Upper lobe of left lung (tissue), 6 donors: ENCODE results near the gene INPP5K. TPM values are rescaled to one million over a fixed set of nuclear protein-coding genes. Genes with fewer than 3 reads are reported as not detected.
A peak's percentile ranks its signal among the peaks of the same experiment; 100 is the strongest.

ENCODE experiments used
- ATAC-seq, 2 donors: fragments of 200-7000 bp; cut with Tn5 transposase; one replicate each; pipeline ENCODE4 v1.9.1; 2022; ENCODE audit warnings: mild to moderate bottlenecking in 2 of 2, moderate library complexity in 2 of 2; ENCODE audit not compliant: low FRiP score in 2 of 2
- DNase-seq, 2 donors: peaks; one replicate each; pipeline ENCODE4 v3.0.0-alpha.2; 2019 to 2020
- H3K27ac ChIP-seq, 4 donors: fragments of 200-600 bp; sonication (generic); one replicate each; pipeline ENCODE4 v1.5.1; 2016 to 2019
- H3K27me3 ChIP-seq, 4 donors: fragments of 200-600 bp; sonication (generic); one replicate each; pipeline ENCODE4 v1.5.1; 2017 to 2019
- H3K36me3 ChIP-seq, 4 donors: fragments of 200-600 bp; sonication (generic); one replicate each; pipeline ENCODE4 v1.5.1; 2016 to 2019
- H3K4me1 ChIP-seq, 4 donors: fragments of 200-600 bp; sonication (generic); one replicate each; pipeline ENCODE4 v1.5.1; 2018 to 2019
- H3K4me3 ChIP-seq, 4 donors: fragments of 200-600 bp; sonication (generic); one replicate each; pipeline ENCODE4 v1.5.1; 2017 to 2019; ENCODE audit warnings: mild to moderate bottlenecking in 2 of 4, moderate library complexity in 1 of 4
- H3K9me3 ChIP-seq, 4 donors: fragments of 200-600 bp; sonication (generic); one replicate each; pipeline ENCODE4 v1.5.1; 2018 to 2019
- CTCF ChIP-seq, 6 experiments: fragments of 450-650 bp in 4 of 6; fragments of 200-600 bp in 2 of 6; sonication (generic) in 2 of 6; IDR thresholded peaks; one replicate each; pipeline ENCODE4 v1.5.1; 2016 to 2019; ENCODE audit warnings: antibody characterized with exemption in 6 of 6
- EP300 ChIP-seq, 4 donors: sonication (generic); formaldehyde crosslinking; IDR thresholded peaks; one replicate each; pipeline ENCODE4 v1.5.1; 2017; ENCODE audit warnings: antibody characterized with exemption in 4 of 4, control low read depth in 2 of 4
- POLR2A ChIP-seq, 4 donors: fragments of 450-650 bp; IDR thresholded peaks; one replicate each; pipeline ENCODE4 v1.5.1; 2016 to 2017; ENCODE audit warnings: antibody characterized with exemption in 4 of 4, mild to moderate bottlenecking in 2 of 4
- POLR2AphosphoS5 ChIP-seq, 2 donors: sonication (generic); formaldehyde crosslinking; IDR thresholded peaks; one replicate each; pipeline ENCODE4 v1.5.1; 2017; ENCODE audit warnings: antibody characterized with exemption in 2 of 2
- WGBS, 2 donors: methylation state at CpG; one replicate each; pipeline ENCODE4 v1.1.5; 2017 to 2018; 5-methylcytosine and 5-hydroxymethylcytosine counted together
- total RNA-seq, 6 donors: library from RNA; depleted of rRNA in 4 of 6; stranded (reverse); fragments of >200 nt in 4 of 6; gene quantifications; one replicate each; pipeline versions ENCODE4 v1.1.0 to v1.2.1, GENCODE V29; 2016 to 2021
- donor health status: DM: no; HTN: no; CAD: no; lungs with moderate emphysema.
- donor health status: DM: no; HTN: yes; CAD: no; lungs with severe emphysema.

INPP5K gene
- total RNA-seq, 6 donors from 2014 or later = 60.9 to 155 (median 84.6) TPM

- H3K27ac ChIP-seq = peak overlapping the region in 1 of 4 donors; percentile 37
- no peak for ATAC-seq
- H3K36me3 ChIP-seq = peaks cover 12 to 74% (median 36%) of the 10 kb centered on the region in 4 donors
- H3K9me3 ChIP-seq = no peaks in the 10 kb centered on the region
- WGBS, 2 donors = 83 to 90% methylated on average over 11 to 13 of the region's 13 CpGs
- H3K27me3 ChIP-seq = no peaks in the 10 kb centered on the region
- DNase-seq = no peak
- no peak overlapping the region for H3K4me3 ChIP-seq
- TF ChIP-seq EP300 (IDR thresholded peaks at IDR 0.05) (no peak), POLR2AphosphoS5 (IDR thresholded peaks at IDR 0.05) (no peak), POLR2A (IDR thresholded peaks at IDR 0.05) (no peak), CTCF (IDR thresholded peaks at IDR 0.05) (no peak)
- peaks cover 36 to 40% (median 37%) of the 10 kb centered on the region in 4 donors for H3K4me1 ChIP-seq
Measured at GRCh38 chr17:1506649-1507267, 9.7 kb downstream of the INPP5K start.

- peaks cover 12 to 78% (median 36%) of the 10 kb centered on the region in 4 donors for H3K36me3 ChIP-seq
- DNase-seq = no peak
- H3K9me3 ChIP-seq = no peaks in the 10 kb centered on the region
- H3K27ac ChIP-seq = peak overlapping the region in 3 of 4 donors; percentile 29 to 45 (median 30)
- peaks cover 24 to 28% (median 26%) of the 10 kb centered on the region in 4 donors for H3K4me1 ChIP-seq
- ATAC-seq = no peak
- no peaks in the 10 kb centered on the region for H3K27me3 ChIP-seq
- no peak overlapping the region for H3K4me3 ChIP-seq
- WGBS, 2 donors = 71 to 73% methylated on average over 5 of the region's 5 CpGs
- TF ChIP-seq EP300 (IDR thresholded peaks at IDR 0.05) (no peak), CTCF (IDR thresholded peaks at IDR 0.05) (no peak), POLR2A (IDR thresholded peaks at IDR 0.05) (no peak), POLR2AphosphoS5 (IDR thresholded peaks at IDR 0.05) (no peak)
Measured at GRCh38 chr17:1505586-1505985, 10.8 kb downstream of the INPP5K start.

GRCh38 chr17:1504866-1505265 is 11.5 kb downstream of the INPP5K start:
- TF ChIP-seq EP300 (IDR thresholded peaks at IDR 0.05) (no peak), POLR2AphosphoS5 (IDR thresholded peaks at IDR 0.05) (no peak), CTCF (IDR thresholded peaks at IDR 0.05) (no peak), POLR2A (IDR thresholded peaks at IDR 0.05) (no peak)
- H3K27me3 ChIP-seq = no peaks in the 10 kb centered on the region
- DNase-seq (no peak), ATAC-seq (no peak)
- WGBS, 2 donors = 86 to 93% methylated on average over 2 to 3 of the region's 3 CpGs
- peaks cover 17 to 21% (median 19%) of the 10 kb centered on the region in 4 donors for H3K4me1 ChIP-seq
- H3K27ac ChIP-seq = peak overlapping the region in 2 of 4 donors; percentile 30 to 45
- H3K36me3 ChIP-seq = peaks cover 12 to 75% (median 37%) of the 10 kb centered on the region in 4 donors
- no peak overlapping the region for H3K4me3 ChIP-seq
- no peaks in the 10 kb centered on the region for H3K9me3 ChIP-seq

GRCh38 chr17:1503699-1504098 is 12.7 kb downstream of the INPP5K start:
- Histone ChIP-seq H3K27me3 (no peaks in the 10 kb centered on the region), H3K9me3 (no peaks in the 10 kb centered on the region), H3K36me3 (peaks cover 9 to 74% (median 30%) of the 10 kb centered on the region in 4 donors), H3K4me1 (peaks cover 7 to 10% (median 8%) of the 10 kb centered on the region in 4 donors), H3K27ac (no peak overlapping the region), H3K4me3 (no peak overlapping the region)
- ATAC-seq (no peak), DNase-seq (no peak)
- TF ChIP-seq POLR2A (IDR thresholded peaks at IDR 0.05) (no peak), POLR2AphosphoS5 (IDR thresholded peaks at IDR 0.05) (no peak), EP300 (IDR thresholded peaks at IDR 0.05) (no peak), CTCF (IDR thresholded peaks at IDR 0.05) (no peak)
- 72 to 89% methylated on average over 10 of the region's 10 CpGs for WGBS, 2 donors

- peaks cover 9 to 69% (median 41%) of the 10 kb centered on the region in 4 donors for H3K36me3 ChIP-seq
- TF ChIP-seq EP300 (IDR thresholded peaks at IDR 0.05) = no peak
- peaks cover 15 to 25% (median 23%) of the 10 kb centered on the region in 4 donors for H3K4me1 ChIP-seq
- WGBS, 2 donors = 77 to 80% methylated on average over 9 of the region's 9 CpGs
- H3K27me3 ChIP-seq = no peaks in the 10 kb centered on the region
- no peaks in the 10 kb centered on the region for H3K9me3 ChIP-seq
- peak overlapping the region in 1 of 4 donors; percentile 30 for H3K27ac ChIP-seq
- no peak for ATAC-seq
- H3K4me3 ChIP-seq = no peak overlapping the region
- no peak for DNase-seq
Measured at GRCh38 chr17:1498869-1499268, 17.5 kb downstream of the INPP5K start.
